HEK293 (cell line): Measurements from ENCODE around the gene FRAS1.
A peak's percentile ranks its signal among the peaks of the same experiment; 100 is the strongest.

Experiments
- BCL11A ChIP-seq: fragments of 450-650 bp; formaldehyde crosslinking; IDR thresholded peaks from 2 replicates; pipeline ENCODE4 v1.5.1; 2016; ENCODE audit warnings: low read depth, missing biosample characterization, missing genetic modification characterization
- EGR2 ChIP-seq: fragments of 450-650 bp; formaldehyde crosslinking; IDR thresholded peaks from 2 replicates; pipeline ENCODE4 v1.5.1; 2016; ENCODE audit warnings: low read depth, missing biosample characterization, missing genetic modification characterization
- ZIC2 ChIP-seq: fragments of 450-650 bp; formaldehyde crosslinking; IDR thresholded peaks from 2 replicates; pipeline ENCODE4 v1.5.1; 2016; ENCODE audit warnings: missing biosample characterization, missing genetic modification characterization
- ZNF138 ChIP-seq: fragments of 450-650 bp; formaldehyde crosslinking; IDR thresholded peaks from 2 replicates; pipeline ENCODE4 v1.5.1; 2016; ENCODE audit warnings: missing biosample characterization, missing genetic modification characterization, borderline replicate concordance
- ZNF16 ChIP-seq: fragments of 450-650 bp; formaldehyde crosslinking; IDR thresholded peaks from 2 replicates; pipeline ENCODE4 v1.5.1; 2016; ENCODE audit warnings: low read depth, missing biosample characterization, missing genetic modification characterization
- ZNF175 ChIP-seq: fragments of 450-650 bp; formaldehyde crosslinking; IDR thresholded peaks from 2 replicates; pipeline ENCODE4 v1.5.1; 2016; ENCODE audit warnings: missing biosample characterization, missing genetic modification characterization
- ZNF248 ChIP-seq: fragments of 450-650 bp; formaldehyde crosslinking; IDR thresholded peaks from 2 replicates; pipeline ENCODE4 v1.5.1; 2017; ENCODE audit warnings: missing biosample characterization, missing genetic modification characterization
- ZNF292 ChIP-seq: fragments of 450-650 bp; formaldehyde crosslinking; IDR thresholded peaks from 2 replicates; pipeline ENCODE4 v1.5.1; 2016; ENCODE audit warnings: low read depth, missing biosample characterization, missing genetic modification characterization, borderline replicate concordance
- ZNF311 ChIP-seq: fragments of 450-650 bp; formaldehyde crosslinking; IDR thresholded peaks from 2 replicates; pipeline ENCODE4 v1.5.1; 2017; ENCODE audit warnings: missing biosample characterization, missing genetic modification characterization, borderline replicate concordance
- ZNF626 ChIP-seq: fragments of 450-650 bp; sonication (Bioruptor Pico); formaldehyde crosslinking; IDR thresholded peaks from 2 replicates; pipeline ENCODE4 v1.5.1; 2018; ENCODE audit warnings: missing biosample characterization, missing genetic modification characterization, inconsistent platforms
- ZNF776 ChIP-seq: fragments of 450-650 bp; formaldehyde crosslinking; IDR thresholded peaks from 2 replicates; pipeline ENCODE4 v1.5.0; 2017; ENCODE audit warnings: missing biosample characterization, missing genetic modification characterization, borderline replicate concordance
- ZNF791 ChIP-seq: fragments of 450-650 bp; formaldehyde crosslinking; IDR thresholded peaks from 2 replicates; pipeline ENCODE4 v1.5.1; 2016; ENCODE audit warnings: missing biosample characterization, missing genetic modification characterization
- ZNF837 ChIP-seq: fragments of 450-650 bp; formaldehyde crosslinking; IDR thresholded peaks from 2 replicates; pipeline ENCODE4 v1.5.1; 2016; ENCODE audit warnings: missing biosample characterization, missing genetic modification characterization
- ZSCAN16 ChIP-seq: fragments of 450-650 bp; formaldehyde crosslinking; IDR thresholded peaks from 2 replicates; pipeline ENCODE4 v1.5.1; 2016; ENCODE audit warnings: missing biosample characterization, missing genetic modification characterization
- TF ChIP-seq, protein P1 (sequence below): fragments of 450-650 bp; formaldehyde crosslinking; IDR thresholded peaks from 2 replicates; pipeline ENCODE4 v1.5.1; 2016; ENCODE audit warnings: missing biosample characterization, missing genetic modification characterization, borderline replicate concordance
- TF ChIP-seq, protein P2 (sequence below): fragments of 450-650 bp; IDR thresholded peaks from 2 replicates; pipeline ENCODE4 v1.5.1; 2018; ENCODE audit warnings: missing biosample characterization, mild to moderate bottlenecking, missing genetic modification characterization
- TF ChIP-seq, protein P3 (sequence below): fragments of 450-650 bp; formaldehyde crosslinking; optimal IDR thresholded peaks from 2 replicates; pipeline ENCODE3; 2016; ENCODE audit warnings: missing biosample characterization, mild to moderate bottlenecking, missing genetic modification characterization
- TF ChIP-seq, protein P4 (sequence below): fragments of 450-650 bp; formaldehyde crosslinking; IDR thresholded peaks from 2 replicates; pipeline ENCODE4; 2016; ENCODE audit warnings: missing biosample characterization, missing genetic modification characterization
- TF ChIP-seq, protein P5 (sequence below): fragments of 450-650 bp; formaldehyde crosslinking; IDR thresholded peaks from 2 replicates; pipeline ENCODE4 v1.5.1; 2016; ENCODE audit warnings: missing biosample characterization, missing genetic modification characterization

FRAS1 gene

DNA sequence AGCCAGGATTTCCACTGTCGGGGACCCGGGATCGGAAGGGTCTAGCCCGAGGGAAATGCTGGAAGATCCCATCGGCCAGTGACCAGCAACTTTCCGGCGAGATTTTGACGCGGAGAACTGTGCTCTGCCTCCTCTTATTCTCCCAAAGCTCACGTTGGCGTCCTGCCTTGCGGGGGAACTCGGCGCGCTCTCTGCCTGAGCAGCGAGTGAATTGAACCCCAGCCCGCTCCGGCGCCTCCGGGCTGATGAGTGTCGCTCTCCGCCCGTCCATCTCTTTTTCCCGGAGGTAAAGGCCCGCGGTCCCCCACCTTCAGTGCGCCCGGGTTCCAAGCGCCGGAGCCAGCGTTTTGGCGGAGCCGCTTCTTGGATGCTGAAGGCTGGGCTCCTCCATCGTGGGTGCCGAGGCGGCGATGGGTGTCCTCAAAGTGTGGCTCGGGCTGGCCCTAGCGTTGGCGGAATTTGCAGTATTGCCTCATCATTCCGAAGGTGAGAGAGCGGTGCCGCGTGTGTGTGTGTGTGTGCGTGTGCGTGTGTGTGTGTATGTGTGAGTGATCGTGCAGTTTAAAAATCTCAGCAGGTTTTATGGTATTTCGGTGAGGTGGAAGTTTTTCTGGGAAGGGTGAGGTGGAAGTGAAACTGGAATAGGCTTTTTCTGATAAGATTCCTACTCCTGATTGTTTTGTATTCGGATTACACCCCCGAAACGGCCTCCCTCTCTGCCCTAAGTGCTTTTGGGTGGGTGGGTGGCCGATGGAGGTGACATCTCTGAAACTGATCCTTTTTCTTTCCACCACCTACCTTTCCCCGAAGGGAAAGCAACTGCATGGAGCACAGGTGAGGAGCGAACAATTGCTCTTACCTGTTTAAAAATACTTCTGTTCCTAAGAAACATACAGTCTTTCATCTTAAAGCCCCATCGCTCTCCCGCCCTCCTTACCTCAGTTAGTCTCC lies 752 bp downstream of the FRAS1 start (continued):
- no peak for TF ChIP-seq ZNF292 (tag by site-specific recombination)
- TF ChIP-seq ZNF311: no peak
- TF ChIP-seq, protein P1, sequence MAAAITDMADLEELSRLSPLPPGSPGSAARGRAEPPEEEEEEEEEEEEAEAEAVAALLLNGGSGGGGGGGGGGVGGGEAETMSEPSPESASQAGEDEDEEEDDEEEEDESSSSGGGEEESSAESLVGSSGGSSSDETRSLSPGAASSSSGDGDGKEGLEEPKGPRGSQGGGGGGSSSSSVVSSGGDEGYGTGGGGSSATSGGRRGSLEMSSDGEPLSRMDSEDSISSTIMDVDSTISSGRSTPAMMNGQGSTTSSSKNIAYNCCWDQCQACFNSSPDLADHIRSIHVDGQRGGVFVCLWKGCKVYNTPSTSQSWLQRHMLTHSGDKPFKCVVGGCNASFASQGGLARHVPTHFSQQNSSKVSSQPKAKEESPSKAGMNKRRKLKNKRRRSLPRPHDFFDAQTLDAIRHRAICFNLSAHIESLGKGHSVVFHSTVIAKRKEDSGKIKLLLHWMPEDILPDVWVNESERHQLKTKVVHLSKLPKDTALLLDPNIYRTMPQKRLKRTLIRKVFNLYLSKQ (tag by site-specific recombination): no peak
- TF ChIP-seq ZNF138 (tag by site-specific recombination): no peak
- TF ChIP-seq ZSCAN16 (tag by site-specific recombination): no peak
- no peak for TF ChIP-seq BCL11A (tag by site-specific recombination)
- TF ChIP-seq, protein P2, sequence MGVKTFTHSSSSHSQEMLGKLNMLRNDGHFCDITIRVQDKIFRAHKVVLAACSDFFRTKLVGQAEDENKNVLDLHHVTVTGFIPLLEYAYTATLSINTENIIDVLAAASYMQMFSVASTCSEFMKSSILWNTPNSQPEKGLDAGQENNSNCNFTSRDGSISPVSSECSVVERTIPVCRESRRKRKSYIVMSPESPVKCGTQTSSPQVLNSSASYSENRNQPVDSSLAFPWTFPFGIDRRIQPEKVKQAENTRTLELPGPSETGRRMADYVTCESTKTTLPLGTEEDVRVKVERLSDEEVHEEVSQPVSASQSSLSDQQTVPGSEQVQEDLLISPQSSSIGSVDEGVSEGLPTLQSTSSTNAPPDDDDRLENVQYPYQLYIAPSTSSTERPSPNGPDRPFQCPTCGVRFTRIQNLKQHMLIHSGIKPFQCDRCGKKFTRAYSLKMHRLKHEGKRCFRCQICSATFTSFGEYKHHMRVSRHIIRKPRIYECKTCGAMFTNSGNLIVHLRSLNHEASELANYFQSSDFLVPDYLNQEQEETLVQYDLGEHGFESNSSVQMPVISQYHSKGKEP (tag by site-specific recombination): no peak
- TF ChIP-seq ZIC2: no peak
- TF ChIP-seq EGR2 (tag by site-specific recombination): peak; percentile 92
- no peak for TF ChIP-seq ZNF248 (tag by site-specific recombination)
- no peak for TF ChIP-seq ZNF16 (tag by site-specific recombination)
- no peak for TF ChIP-seq ZNF776
- TF ChIP-seq ZNF175 (tag by site-specific recombination): no peak
- TF ChIP-seq, protein P3, sequence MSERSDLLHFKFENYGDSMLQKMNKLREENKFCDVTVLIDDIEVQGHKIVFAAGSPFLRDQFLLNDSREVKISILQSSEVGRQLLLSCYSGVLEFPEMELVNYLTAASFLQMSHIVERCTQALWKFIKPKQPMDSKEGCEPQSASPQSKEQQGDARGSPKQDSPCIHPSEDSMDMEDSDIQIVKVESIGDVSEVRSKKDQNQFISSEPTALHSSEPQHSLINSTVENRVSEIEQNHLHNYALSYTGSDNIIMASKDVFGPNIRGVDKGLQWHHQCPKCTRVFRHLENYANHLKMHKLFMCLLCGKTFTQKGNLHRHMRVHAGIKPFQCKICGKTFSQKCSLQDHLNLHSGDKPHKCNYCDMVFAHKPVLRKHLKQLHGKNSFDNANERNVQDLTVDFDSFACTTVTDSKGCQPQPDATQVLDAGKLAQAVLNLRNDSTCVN (tag by site-specific recombination): peak; percentile 66
- TF ChIP-seq ZNF837 (tag by site-specific recombination): no peak
- TF ChIP-seq, protein P4, sequence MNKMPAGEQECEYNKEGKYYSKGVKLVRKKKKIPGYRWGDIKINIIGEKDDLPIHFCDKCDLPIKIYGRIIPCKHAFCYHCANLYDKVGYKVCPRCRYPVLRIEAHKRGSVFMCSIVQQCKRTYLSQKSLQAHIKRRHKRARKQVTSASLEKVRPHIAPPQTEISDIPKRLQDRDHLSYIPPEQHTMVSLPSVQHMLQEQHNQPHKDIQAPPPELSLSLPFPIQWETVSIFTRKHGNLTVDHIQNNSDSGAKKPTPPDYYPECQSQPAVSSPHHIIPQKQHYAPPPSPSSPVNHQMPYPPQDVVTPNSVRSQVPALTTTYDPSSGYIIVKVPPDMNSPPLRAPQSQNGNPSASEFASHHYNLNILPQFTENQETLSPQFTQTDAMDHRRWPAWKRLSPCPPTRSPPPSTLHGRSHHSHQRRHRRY (tag by site-specific recombination): no peak
- TF ChIP-seq, protein P5, sequence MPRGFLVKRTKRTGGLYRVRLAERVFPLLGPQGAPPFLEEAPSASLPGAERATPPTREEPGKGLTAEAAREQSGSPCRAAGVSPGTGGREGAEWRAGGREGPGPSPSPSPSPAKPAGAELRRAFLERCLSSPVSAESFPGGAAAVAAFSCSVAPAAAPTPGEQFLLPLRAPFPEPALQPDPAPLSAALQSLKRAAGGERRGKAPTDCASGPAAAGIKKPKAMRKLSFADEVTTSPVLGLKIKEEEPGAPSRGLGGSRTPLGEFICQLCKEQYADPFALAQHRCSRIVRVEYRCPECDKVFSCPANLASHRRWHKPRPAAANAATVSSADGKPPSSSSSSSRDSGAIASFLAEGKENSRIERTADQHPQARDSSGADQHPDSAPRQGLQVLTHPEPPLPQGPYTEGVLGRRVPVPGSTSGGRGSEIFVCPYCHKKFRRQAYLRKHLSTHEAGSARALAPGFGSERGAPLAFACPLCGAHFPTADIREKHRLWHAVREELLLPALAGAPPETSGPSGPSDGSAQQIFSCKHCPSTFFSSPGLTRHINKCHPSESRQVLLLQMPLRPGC: peak; percentile 81
- no peak for TF ChIP-seq ZNF626
- no peak for TF ChIP-seq ZNF791 (tag by site-specific recombination)
